MM.1S (cell line): ENCODE data around the gene CBFB.

ENCODE experiments used
- DNase-seq: peaks from one replicate; pipeline ENCODE4 v3.0.0-alpha.2; 2015
- H2AFZ ChIP-seq: fragments of 300-600 bp; sonication (generic); 2 replicates; pipeline ENCODE4 v1.6.0; 2016; ENCODE audit warnings: antibody characterized with exemption, low read length
- H3F3A ChIP-seq: fragments of 300-600 bp; sonication (generic); 2 replicates; pipeline ENCODE4 v1.6.1; 2016; ENCODE audit warnings: mild to moderate bottlenecking, antibody characterized with exemption, low read length, moderate library complexity, mixed read lengths; ENCODE audit not compliant: insufficient read depth
- H3K27ac ChIP-seq: fragments of 300-600 bp; sonication (generic); 2 replicates; pipeline ENCODE4 v1.5.1; 2016; ENCODE audit warnings: mild to moderate bottlenecking, low read length
- H3K27me3 ChIP-seq: fragments of 300-600 bp; sonication (generic); replicated peaks from 2 replicates; pipeline ENCODE4 v1.6.0; 2016; ENCODE audit warnings: low read length; ENCODE audit not compliant: insufficient read depth
- H3K36me3 ChIP-seq: fragments of 300-600 bp; sonication (generic); replicated peaks from 2 replicates; pipeline ENCODE4 v1.6.1; 2016; ENCODE audit warnings: mild to moderate bottlenecking, low read length, mixed read lengths; ENCODE audit not compliant: insufficient read depth
- H3K4me1 ChIP-seq: fragments of 300-600 bp; sonication (generic); 2 replicates; pipeline ENCODE4 v1.6.1; 2016; ENCODE audit warnings: low read length, mixed read lengths
- H3K4me2 ChIP-seq: fragments of 300-600 bp; sonication (generic); 2 replicates; pipeline ENCODE4 v1.6.0; 2016; ENCODE audit warnings: low read depth, low read length
- H3K4me3 ChIP-seq: fragments of 300-600 bp; sonication (generic); 2 replicates; pipeline ENCODE4 v1.5.1; 2016; ENCODE audit warnings: low read length, mixed read lengths
- H3K79me2 ChIP-seq: fragments of 300-600 bp; sonication (generic); 2 replicates; pipeline ENCODE4 v1.6.1; 2016; ENCODE audit warnings: mixed run types, low read length, mixed read lengths
- H3K9ac ChIP-seq: fragments of 300-600 bp; sonication (generic); 2 replicates; pipeline ENCODE4 v1.6.1; 2016; ENCODE audit warnings: low read length, mixed read lengths
- H3K9me2 ChIP-seq: fragments of 300-600 bp; sonication (generic); replicated peaks from 2 replicates; pipeline ENCODE4 v1.6.1; 2016; ENCODE audit warnings: mild to moderate bottlenecking, low read length, mixed read lengths; ENCODE audit not compliant: insufficient read depth
- H3K9me3 ChIP-seq: fragments of 300-600 bp; sonication (generic); replicated peaks from 2 replicates; pipeline ENCODE4 v1.6.1; 2016; ENCODE audit warnings: mild to moderate bottlenecking, low read length, mixed read lengths; ENCODE audit not compliant: insufficient read depth
- H4K20me1 ChIP-seq: fragments of 300-600 bp; sonication (generic); 2 replicates; pipeline ENCODE4 v1.6.1; 2016; ENCODE audit warnings: mild to moderate bottlenecking, low read length, moderate library complexity, mixed read lengths; ENCODE audit not compliant: insufficient read depth
- EZH2 ChIP-seq: fragments of 300-600 bp; sonication (generic); optimal IDR thresholded peaks from 2 replicates; pipeline ENCODE3; 2017; ENCODE audit warnings: low read depth, mild to moderate bottlenecking, antibody characterized with exemption, low read length, mixed read lengths
- EZH2phosphoT487 ChIP-seq: fragments of 300-600 bp; sonication (generic); IDR thresholded peaks from 2 replicates; pipeline ENCODE4 v1.6.1; 2018; ENCODE audit warnings: antibody characterized with exemption, low read length
- TF ChIP-seq, protein P1 (sequence below): fragments of 300-600 bp; sonication (generic); IDR thresholded peaks from 2 replicates; pipeline ENCODE4 v1.5.1; 2016; ENCODE audit warnings: antibody characterized with exemption, low read length, mixed read lengths

The CBFB gene

DNA sequence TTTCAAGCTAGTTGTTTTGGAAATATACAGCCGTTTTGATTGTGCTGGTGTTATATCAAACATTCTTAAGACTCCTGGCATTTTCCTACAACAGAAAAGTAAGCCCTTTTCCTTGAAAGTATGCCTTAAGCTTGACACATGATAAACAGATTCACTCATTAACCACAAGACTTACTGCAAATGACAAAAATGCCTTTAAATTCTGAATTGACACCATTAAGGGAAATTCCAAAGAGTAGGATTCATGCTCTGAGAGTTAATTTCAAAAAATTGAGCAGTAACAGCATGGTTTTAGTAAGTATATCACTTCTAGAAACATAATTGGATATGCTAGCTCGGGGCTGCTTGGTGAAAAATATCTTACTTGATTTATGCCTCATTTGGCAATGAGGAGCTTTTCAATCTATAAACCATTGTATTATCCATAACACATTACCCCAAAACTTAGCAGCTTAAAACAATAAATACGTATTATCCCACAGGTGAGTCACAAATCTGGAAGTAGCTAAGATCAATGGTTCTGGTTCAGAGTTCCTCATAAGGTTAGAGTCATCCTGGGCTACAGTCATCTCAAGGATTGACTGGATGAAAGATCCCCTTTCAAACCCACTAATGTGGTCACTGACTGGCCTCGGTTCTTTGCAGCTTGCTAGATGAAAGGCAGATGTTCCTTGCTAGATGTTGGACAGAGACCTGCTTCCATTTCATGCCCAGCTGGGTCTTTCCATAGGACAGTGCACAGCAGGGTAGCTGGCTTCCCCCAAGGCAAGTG is 72.5 kb downstream of the CBFB start:
- H3K27me3 ChIP-seq = no peaks in the 10 kb centered on the region
- no peak overlapping the region for H3K4me2 ChIP-seq
- no peaks in the 10 kb centered on the region for H3K36me3 ChIP-seq
- no peak overlapping the region for H2AFZ ChIP-seq
- TF ChIP-seq, protein P1, sequence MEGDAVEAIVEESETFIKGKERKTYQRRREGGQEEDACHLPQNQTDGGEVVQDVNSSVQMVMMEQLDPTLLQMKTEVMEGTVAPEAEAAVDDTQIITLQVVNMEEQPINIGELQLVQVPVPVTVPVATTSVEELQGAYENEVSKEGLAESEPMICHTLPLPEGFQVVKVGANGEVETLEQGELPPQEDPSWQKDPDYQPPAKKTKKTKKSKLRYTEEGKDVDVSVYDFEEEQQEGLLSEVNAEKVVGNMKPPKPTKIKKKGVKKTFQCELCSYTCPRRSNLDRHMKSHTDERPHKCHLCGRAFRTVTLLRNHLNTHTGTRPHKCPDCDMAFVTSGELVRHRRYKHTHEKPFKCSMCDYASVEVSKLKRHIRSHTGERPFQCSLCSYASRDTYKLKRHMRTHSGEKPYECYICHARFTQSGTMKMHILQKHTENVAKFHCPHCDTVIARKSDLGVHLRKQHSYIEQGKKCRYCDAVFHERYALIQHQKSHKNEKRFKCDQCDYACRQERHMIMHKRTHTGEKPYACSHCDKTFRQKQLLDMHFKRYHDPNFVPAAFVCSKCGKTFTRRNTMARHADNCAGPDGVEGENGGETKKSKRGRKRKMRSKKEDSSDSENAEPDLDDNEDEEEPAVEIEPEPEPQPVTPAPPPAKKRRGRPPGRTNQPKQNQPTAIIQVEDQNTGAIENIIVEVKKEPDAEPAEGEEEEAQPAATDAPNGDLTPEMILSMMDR = no peak
- no peak for TF ChIP-seq EZH2
- no peak for TF ChIP-seq EZH2phosphoT487
- 0 out of 2 replicates have a peak, but pooled peaks cover 3% of the 10 kb centered on the region for H3K4me1 ChIP-seq
- no peaks in the 10 kb centered on the region for H3K9me3 ChIP-seq
- no peak overlapping the region for H3K27ac ChIP-seq
- no peaks in the 10 kb centered on the region for H3K9me2 ChIP-seq
- H3F3A ChIP-seq = no peaks in the 10 kb centered on the region
- no peaks in the 10 kb centered on the region for H3K79me2 ChIP-seq
- H3K4me3 ChIP-seq = no peak overlapping the region
- H3K9ac ChIP-seq = no peak overlapping the region
- no peaks in the 10 kb centered on the region for H4K20me1 ChIP-seq
- no peak for DNase-seq

DNA sequence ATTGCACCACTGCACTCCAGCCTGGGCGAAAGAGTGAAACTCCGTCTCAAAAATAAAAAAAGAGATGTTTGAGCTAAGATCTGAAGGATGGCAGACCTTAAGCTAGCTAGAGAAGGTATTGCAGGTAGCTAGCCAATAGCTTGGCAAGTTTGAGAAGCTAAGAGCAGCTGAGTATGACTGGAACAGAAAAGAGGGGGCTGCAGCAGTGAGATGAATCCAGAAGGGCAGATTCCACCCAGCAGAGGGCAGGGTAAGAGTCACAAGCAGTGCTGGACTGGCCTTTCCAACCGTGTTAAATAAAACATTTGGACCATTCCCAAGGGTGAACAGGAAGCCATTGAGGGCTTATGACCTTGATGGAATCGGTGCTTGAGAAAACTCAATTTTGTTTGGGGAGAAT is 75.1 kb downstream of the CBFB start:
- no peaks in the 10 kb centered on the region for H3K9me3 ChIP-seq
- H3K36me3 ChIP-seq = no peaks in the 10 kb centered on the region
- no peaks in the 10 kb centered on the region for H3K9me2 ChIP-seq
- no peak overlapping the region for H3K9ac ChIP-seq
- H3K4me2 ChIP-seq = no peak overlapping the region
- no peak for DNase-seq
- H3K4me1 ChIP-seq = 0 out of 2 replicates have a peak, but pooled peaks cover 3% of the 10 kb centered on the region
- H3F3A ChIP-seq = no peaks in the 10 kb centered on the region
- no peaks in the 10 kb centered on the region for H4K20me1 ChIP-seq
- no peak overlapping the region for H3K27ac ChIP-seq
- no peaks in the 10 kb centered on the region for H3K79me2 ChIP-seq
- no peaks in the 10 kb centered on the region for H3K27me3 ChIP-seq
- TF ChIP-seq EZH2phosphoT487 (no peak), EZH2 (no peak)
- TF ChIP-seq, protein P1 = peak; percentile 26
- no peak overlapping the region for H3K4me3 ChIP-seq
- no peak overlapping the region for H2AFZ ChIP-seq

DNA sequence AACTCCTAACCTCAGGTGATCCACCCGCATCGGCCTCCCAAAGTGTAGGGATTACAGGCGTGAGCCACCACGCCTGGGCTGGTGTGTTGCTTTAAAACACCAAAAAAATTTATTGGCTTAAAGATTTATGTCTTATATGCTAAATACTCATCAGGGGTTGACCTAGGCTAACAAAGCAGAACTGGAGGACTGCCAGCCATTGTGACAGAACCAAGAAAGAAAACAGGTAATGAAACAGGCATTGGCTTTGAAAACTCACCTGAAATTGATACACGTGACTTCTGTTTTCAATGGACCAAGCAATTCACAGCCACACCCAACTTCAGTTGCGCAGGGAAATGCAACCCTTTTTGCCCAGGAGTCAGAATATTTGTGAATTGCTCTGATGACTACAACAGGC is 75.9 kb downstream of the CBFB start:
- no peaks in the 10 kb centered on the region for H3K27me3 ChIP-seq

More for the DNA sequence above, 75.9 kb downstream of the CBFB start:
- peaks cover under 1% of the 10 kb centered on the region for H3K79me2 ChIP-seq
- no peaks in the 10 kb centered on the region for H3K36me3 ChIP-seq
- no peak overlapping the region for H3K27ac ChIP-seq
- no peaks in the 10 kb centered on the region for H3K9me2 ChIP-seq
- no peaks in the 10 kb centered on the region for H4K20me1 ChIP-seq
- no peak overlapping the region for H3K4me2 ChIP-seq
- H3K9ac ChIP-seq = no peak overlapping the region
- H2AFZ ChIP-seq = no peak overlapping the region
- H3K4me1 ChIP-seq = peaks cover 3% of the 10 kb centered on the region; the same call in 1 of the 2 replicates
- TF ChIP-seq EZH2 (no peak), EZH2phosphoT487 (no peak)
- TF ChIP-seq, protein P1 = no peak
- no peaks in the 10 kb centered on the region for H3F3A ChIP-seq
- DNase-seq = no peak
- H3K9me3 ChIP-seq = no peaks in the 10 kb centered on the region
- H3K4me3 ChIP-seq = no peak overlapping the region
